Subcutaneous abdominal adipose tissue (tissue), 5 donors: ENCODE measurements around the gene EEFSEC.

Source experiments
- H3K27ac ChIP-seq: one replicate; pipeline ENCODE4 v1.7.0; 2013; ENCODE audit warnings: low read depth, mild to moderate bottlenecking, inconsistent platforms, low read length, moderate library complexity
- H3K27me3 ChIP-seq, 5 donors: one replicate each; pipeline ENCODE4 v1.7.0; 2013; ENCODE audit warnings: low read length in 5 of 5, inconsistent platforms in 1 of 5; ENCODE audit not compliant: control insufficient read depth in 5 of 5, insufficient read depth in 4 of 5
- H3K36me3 ChIP-seq, 5 donors: one replicate each; pipeline ENCODE4 v1.7.0; 2013; ENCODE audit warnings: low read length in 5 of 5; ENCODE audit not compliant: control insufficient read depth in 5 of 5, insufficient read depth in 5 of 5
- H3K4me1 ChIP-seq, 5 donors: one replicate each; pipeline ENCODE4 v1.7.0; 2013; ENCODE audit warnings: low read length in 5 of 5, mild to moderate bottlenecking in 3 of 5, moderate library complexity in 1 of 5; ENCODE audit not compliant: control insufficient read depth in 5 of 5, insufficient read depth in 5 of 5
- H3K4me3 ChIP-seq, 5 donors: one replicate each; pipeline ENCODE4 v1.7.0; 2013; ENCODE audit warnings: low read length in 5 of 5, low read depth in 1 of 5
- H3K9ac ChIP-seq, 5 donors: one replicate each; pipeline ENCODE4 v1.7.0; 2013; ENCODE audit warnings: low read length in 5 of 5, mild to moderate bottlenecking in 4 of 5, moderate library complexity in 3 of 5
- H3K9me3 ChIP-seq, 5 donors: one replicate each; pipeline ENCODE4 v1.7.0; 2013; ENCODE audit warnings: low read length in 5 of 5; ENCODE audit not compliant: control insufficient read depth in 5 of 5
- donor health status: healthy.
- donor health status: healthy.
- donor health status: healthy.
- donor health status: healthy.
- donor health status: healthy.

Gene EEFSEC

GRCh38 chr3:128153156-128154041, at the start of gene EEFSEC:
TSS of gene EEFSEC (plus strand) at chr3:128153481. CDS start at chr3:128153508, 27 bp downstream.
- peak within 1 kb of the TSS; percentile 60 for H3K27ac ChIP-seq
- H3K36me3 ChIP-seq = peaks cover 0 to 7% (median 4%) of the 10 kb centered on the region in 5 donors
- no peaks in the 10 kb centered on the region for H3K27me3 ChIP-seq
- H3K9ac ChIP-seq = peak within 1 kb of the TSS; percentile 83 to 92 (median 85)
- no peaks in the 10 kb centered on the region for H3K9me3 ChIP-seq
- H3K4me3 ChIP-seq = peak within 1 kb of the TSS; percentile 78 to 89 (median 83)
- peaks cover 0 to 13% (median 10%) of the 10 kb centered on the region in 5 donors for H3K4me1 ChIP-seq

GRCh38 chr3:128107834-128108233, 45.4 kb upstream of the EEFSEC start:
- H3K27ac ChIP-seq = no peak overlapping the region
- no peak overlapping the region for H3K4me3 ChIP-seq
- H3K4me1 ChIP-seq = no peaks in the 10 kb centered on the region
- no peaks in the 10 kb centered on the region for H3K27me3 ChIP-seq
- no peak overlapping the region for H3K9ac ChIP-seq
- H3K36me3 ChIP-seq = peaks cover 0 to 37% (median 26%) of the 10 kb centered on the region in 5 donors
- H3K9me3 ChIP-seq = no peaks in the 10 kb centered on the region

GRCh38 chr3:128111147-128111546, 42.1 kb upstream of the EEFSEC start:
- Histone ChIP-seq H3K4me3 (no peak overlapping the region), H3K9ac (no peak overlapping the region), H3K9me3 (no peaks in the 10 kb centered on the region), H3K4me1 (no peaks in the 10 kb centered on the region), H3K27ac (no peak overlapping the region), H3K27me3 (no peaks in the 10 kb centered on the region), H3K36me3 (peaks cover 8 to 28% (median 16%) of the 10 kb centered on the region in 5 donors)

GRCh38 chr3:128112357-128112968, 40.8 kb upstream of the EEFSEC start:
- Histone ChIP-seq H3K27me3 (no peaks in the 10 kb centered on the region), H3K36me3 (peaks cover 9 to 33% (median 19%) of the 10 kb centered on the region in 5 donors), H3K4me1 (no peaks in the 10 kb centered on the region), H3K9me3 (no peaks in the 10 kb centered on the region), H3K4me3 (no peak overlapping the region), H3K9ac (no peak overlapping the region), H3K27ac (no peak overlapping the region)

GRCh38 chr3:128113817-128114794, 39.2 kb upstream of the EEFSEC start:
- Histone ChIP-seq H3K27ac (no peak overlapping the region), H3K36me3 (peaks cover 9 to 32% (median 19%) of the 10 kb centered on the region in 5 donors), H3K9me3 (no peaks in the 10 kb centered on the region), H3K9ac (no peak overlapping the region), H3K27me3 (no peaks in the 10 kb centered on the region), H3K4me3 (no peak overlapping the region), H3K4me1 (no peaks in the 10 kb centered on the region)

- H3K27ac ChIP-seq = no peak overlapping the region
- H3K4me3 ChIP-seq = no peak overlapping the region
- no peaks in the 10 kb centered on the region for H3K9me3 ChIP-seq
- peaks cover 0 to 9% (median 3%) of the 10 kb centered on the region in 5 donors for H3K36me3 ChIP-seq
- H3K27me3 ChIP-seq = no peaks in the 10 kb centered on the region
- H3K9ac ChIP-seq = no peak overlapping the region
- H3K4me1 ChIP-seq = peaks cover 0 to 20% (median 17%) of the 10 kb centered on the region in 5 donors
Observed at GRCh38 chr3:128122013-128122412, 31.3 kb upstream of the EEFSEC start.

- Histone ChIP-seq H3K4me3 (peak overlapping the region; percentile 78 to 96 (median 95)), H3K36me3 (no peaks in the 10 kb centered on the region), H3K27ac (peak overlapping the region; percentile 57)
Observed at GRCh38 chr3:128123156-128123537, 30.1 kb upstream of the EEFSEC start.

GRCh38 chr3:128123538-128124368, 29.5 kb upstream of the EEFSEC start, which contains the start of gene RUVBL1:
TSS of gene RUVBL1 (minus strand) at chr3:128123812. CDS start at chr3:128123724, 88 bp downstream.
- no peaks in the 10 kb centered on the region for H3K36me3 ChIP-seq
- no peaks in the 10 kb centered on the region for H3K27me3 ChIP-seq
- no peaks in the 10 kb centered on the region for H3K9me3 ChIP-seq
- peaks cover 0 to 20% (median 17%) of the 10 kb centered on the region in 5 donors for H3K4me1 ChIP-seq
- H3K27ac ChIP-seq = peak within 1 kb of the TSS; percentile 57
- peak within 1 kb of the TSS; percentile 78 to 96 (median 95) for H3K4me3 ChIP-seq
- peak within 1 kb of the TSS; percentile 68 to 93 (median 88) for H3K9ac ChIP-seq

More at GRCh38 chr3:128123156-128123537, 30.1 kb upstream of the EEFSEC start:
- peak overlapping the region; percentile 68 to 93 (median 88) for H3K9ac ChIP-seq
- no peaks in the 10 kb centered on the region for H3K27me3 ChIP-seq
- peaks cover 0 to 20% (median 17%) of the 10 kb centered on the region in 5 donors for H3K4me1 ChIP-seq
- no peaks in the 10 kb centered on the region for H3K9me3 ChIP-seq

- Histone ChIP-seq H3K9ac (no peak overlapping the region), H3K36me3 (no peaks in the 10 kb centered on the region), H3K4me1 (peaks cover 0 to 19% (median 16%) of the 10 kb centered on the region in 5 donors), H3K27ac (no peak overlapping the region), H3K4me3 (no peak overlapping the region), H3K27me3 (no peaks in the 10 kb centered on the region), H3K9me3 (peaks cover 0 to 3% (median 0%) of the 10 kb centered on the region in 5 donors)
Observed at GRCh38 chr3:128127236-128127635, 26.0 kb upstream of the EEFSEC start.
